ENCODE data around the gene SPAG17.
"Not testable (repeated sequence)": the region's sequence is repeated elsewhere in the genome, so short reads cannot be mapped to it uniquely, and the experiment has no call there.

Gene SPAG17

DNA sequence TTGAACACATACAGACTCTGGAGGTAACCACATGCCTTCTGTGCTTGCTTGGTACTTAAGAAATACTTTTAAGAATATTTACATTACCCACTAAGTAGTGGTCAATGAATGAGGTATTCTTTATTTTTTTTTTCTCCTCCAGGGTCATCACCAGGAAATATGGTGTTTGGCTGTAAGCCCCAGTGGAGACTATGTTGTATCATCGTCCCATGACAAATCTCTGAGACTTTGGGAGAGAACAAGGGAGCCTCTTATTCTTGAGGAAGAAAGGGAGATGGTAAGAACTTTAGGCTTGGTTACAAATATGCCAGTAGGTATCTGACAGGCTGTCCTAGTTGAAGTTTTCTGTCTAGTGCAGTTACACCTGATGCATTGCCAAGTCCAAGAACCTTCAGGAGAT lies 232.6 kb downstream of the SPAG17 start:
- H3K27ac ChIP-seq (ENCODE audit: low read depth, low read length): no peak overlapping the region
- H3K27me3 ChIP-seq (ENCODE audit: insufficient read depth, low read length): no peaks in the 10 kb centered on the region
- peaks cover 49% of the 10 kb centered on the region for H3K36me3 ChIP-seq (ENCODE audit: insufficient read depth, low read length)
- H3K79me2 ChIP-seq (ENCODE audit: control insufficient read depth, insufficient read depth, low read length, unreplicated experiment): no peaks in the 10 kb centered on the region
- H2AFZ ChIP-seq (ENCODE audit: low read length, unreplicated experiment): no peak overlapping the region
- no peaks in the 10 kb centered on the region for H3K4me1 ChIP-seq (ENCODE audit: control insufficient read depth, insufficient read depth, low read length, unreplicated experiment)
- no peak overlapping the region for H3K4me3 ChIP-seq (ENCODE audit: low read depth, low read length)

DNA sequence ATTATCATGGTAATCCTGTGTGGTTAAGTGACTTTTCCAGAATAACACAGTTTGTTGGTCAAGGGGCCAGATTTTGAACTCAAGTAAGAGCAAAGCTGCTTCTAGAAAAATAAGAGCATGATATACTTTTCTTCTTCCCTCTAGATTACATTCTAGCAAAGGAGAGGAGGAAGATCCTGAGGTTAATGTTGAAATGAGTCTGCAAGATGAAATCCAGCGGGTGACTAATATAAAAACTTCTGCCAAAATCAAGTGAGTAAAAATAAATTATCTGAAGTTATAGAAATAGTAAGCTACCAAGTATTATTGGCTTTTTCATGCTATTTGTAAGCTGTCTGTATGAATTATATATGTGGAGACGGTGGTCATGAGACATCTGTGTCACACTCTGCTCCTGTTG lies 242.7 kb downstream of the SPAG17 start:
- Histone ChIP-seq H3K79me2 (ENCODE audit: control insufficient read depth, insufficient read depth, low read length, unreplicated experiment) (no peaks in the 10 kb centered on the region), H3K27ac (ENCODE audit: low read depth, low read length) (no peak overlapping the region), H3K36me3 (ENCODE audit: insufficient read depth, low read length) (peaks cover 42% of the 10 kb centered on the region), H3K4me1 (ENCODE audit: control insufficient read depth, insufficient read depth, low read length, unreplicated experiment) (no peaks in the 10 kb centered on the region), H2AFZ (ENCODE audit: low read length, unreplicated experiment) (no peak overlapping the region), H3K27me3 (ENCODE audit: insufficient read depth, low read length) (no peaks in the 10 kb centered on the region), H3K4me3 (ENCODE audit: low read depth, low read length) (no peak overlapping the region)

DNA sequence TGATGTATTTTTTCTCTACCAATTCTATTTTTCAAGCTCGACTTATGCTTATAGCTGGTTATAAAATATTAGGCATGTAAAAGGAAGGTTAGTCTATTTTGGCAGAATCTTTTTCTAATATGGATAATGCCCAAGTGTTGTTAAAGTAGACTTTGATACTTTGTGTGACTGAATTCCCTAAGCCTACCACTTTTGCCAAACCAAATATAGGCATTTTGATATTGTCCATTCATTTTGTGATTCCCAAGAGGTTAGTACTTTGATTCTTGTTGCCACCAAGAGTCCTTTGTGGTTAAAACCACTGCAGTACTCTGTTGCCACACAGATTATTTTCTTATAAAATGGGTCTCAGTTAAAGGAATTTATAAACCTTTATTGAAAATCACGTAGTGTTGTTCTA lies 251.3 kb downstream of the SPAG17 start:
- H3K27me3 ChIP-seq (ENCODE audit: insufficient read depth, low read length): no peaks in the 10 kb centered on the region
- H2AFZ ChIP-seq (ENCODE audit: low read length, unreplicated experiment): no peak overlapping the region
- peaks cover 46% of the 10 kb centered on the region for H3K79me2 ChIP-seq (ENCODE audit: control insufficient read depth, insufficient read depth, low read length, unreplicated experiment)
- no peak overlapping the region for H3K27ac ChIP-seq (ENCODE audit: low read depth, low read length)
- H3K36me3 ChIP-seq (ENCODE audit: insufficient read depth, low read length): no peaks in the 10 kb centered on the region; the same call in 1 of the 2 replicates
- H3K4me3 ChIP-seq (ENCODE audit: low read depth, low read length): no peak overlapping the region
- H3K4me1 ChIP-seq (ENCODE audit: control insufficient read depth, insufficient read depth, low read length, unreplicated experiment): peaks cover 13% of the 10 kb centered on the region

DNA sequence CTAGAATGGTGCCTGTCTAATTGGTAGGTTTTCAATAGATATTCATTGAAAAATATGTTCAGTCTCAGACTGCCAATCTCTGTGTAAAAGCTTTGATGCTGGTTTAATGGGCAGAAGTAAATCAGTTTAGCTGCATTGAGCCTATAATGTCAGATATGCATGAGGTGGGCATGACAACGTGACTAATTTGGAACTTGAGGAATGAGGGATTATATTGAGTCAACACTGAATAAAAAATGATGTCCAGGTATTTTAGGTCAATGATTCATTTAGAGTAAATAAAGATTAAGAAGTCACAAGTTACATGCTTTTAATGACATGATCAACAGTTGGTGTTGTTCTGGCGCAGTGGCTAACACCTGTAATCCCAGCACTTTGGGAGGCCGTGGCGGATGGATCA lies 252.5 kb downstream of the SPAG17 start:
- Histone ChIP-seq H3K79me2 (ENCODE audit: control insufficient read depth, insufficient read depth, low read length, unreplicated experiment) (peaks cover 57% of the 10 kb centered on the region), H3K4me1 (ENCODE audit: control insufficient read depth, insufficient read depth, low read length, unreplicated experiment) (peaks cover 16% of the 10 kb centered on the region), H3K36me3 (ENCODE audit: insufficient read depth, low read length) (no peaks in the 10 kb centered on the region; the same call in 1 of the 2 replicates)

DNA sequence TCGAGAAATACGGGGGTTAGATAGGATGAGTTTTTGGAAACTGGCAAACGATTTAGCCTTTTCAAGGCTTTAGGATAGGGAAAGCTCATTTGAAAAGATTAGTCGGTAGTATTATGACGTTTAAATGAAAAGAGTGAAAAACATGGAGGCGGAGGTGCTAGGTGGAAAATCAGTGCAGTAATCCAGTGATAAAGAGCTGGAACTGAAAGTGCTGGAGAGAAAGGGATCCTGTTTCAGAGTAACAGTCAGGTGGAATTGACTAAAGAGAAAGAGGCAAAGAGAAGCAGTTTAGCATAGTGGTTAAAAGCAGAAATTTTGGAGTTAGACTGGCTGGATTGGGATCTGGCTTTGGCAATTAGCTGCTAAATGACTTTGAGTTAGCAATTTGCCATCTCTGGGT lies 254.5 kb downstream of the SPAG17 start:
- H3K36me3 ChIP-seq (ENCODE audit: insufficient read depth, low read length): no peaks in the 10 kb centered on the region; the same call in 1 of the 2 replicates
- peaks cover 16% of the 10 kb centered on the region for H3K4me1 ChIP-seq (ENCODE audit: control insufficient read depth, insufficient read depth, low read length, unreplicated experiment)
- peak overlapping the region; percentile 53 for H2AFZ ChIP-seq (ENCODE audit: low read length, unreplicated experiment)
- no peaks in the 10 kb centered on the region for H3K27me3 ChIP-seq (ENCODE audit: insufficient read depth, low read length)
- H3K27ac ChIP-seq (ENCODE audit: low read depth, low read length): no peak overlapping the region; the same call in 1 of the 2 replicates
- peak overlapping the region; percentile 81 for H3K4me3 ChIP-seq (ENCODE audit: low read depth, low read length)
- peaks cover 76% of the 10 kb centered on the region for H3K79me2 ChIP-seq (ENCODE audit: control insufficient read depth, insufficient read depth, low read length, unreplicated experiment)

More for the DNA sequence above, 252.5 kb downstream of the SPAG17 start:
- no peak overlapping the region for H3K27ac ChIP-seq (ENCODE audit: low read depth, low read length)
- no peak overlapping the region for H3K4me3 ChIP-seq (ENCODE audit: low read depth, low read length)
- H2AFZ ChIP-seq (ENCODE audit: low read length, unreplicated experiment): no peak overlapping the region
- H3K27me3 ChIP-seq (ENCODE audit: insufficient read depth, low read length): no peaks in the 10 kb centered on the region

DNA sequence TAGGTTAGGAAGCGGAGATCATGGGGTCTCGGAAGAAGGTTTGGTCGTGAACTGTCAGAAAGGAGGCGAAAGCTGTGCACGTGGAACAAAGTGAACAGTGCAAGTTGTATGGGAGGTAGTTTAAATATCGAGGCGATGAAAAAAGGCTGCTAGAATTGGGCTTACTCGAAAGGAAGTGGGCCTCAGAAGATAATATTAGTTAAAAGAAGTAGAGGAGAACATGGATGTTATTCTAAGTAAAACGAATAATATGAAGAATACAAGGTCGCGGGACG lies 254.9 kb downstream of the SPAG17 start:
- no peaks in the 10 kb centered on the region for H3K27me3 ChIP-seq (ENCODE audit: insufficient read depth, low read length)
- peak overlapping the region; percentile 53 for H2AFZ ChIP-seq (ENCODE audit: low read length, unreplicated experiment)
- H3K27ac ChIP-seq (ENCODE audit: low read depth, low read length): no peak overlapping the region; the same call in 1 of the 2 replicates
- peak overlapping the region; percentile 81 for H3K4me3 ChIP-seq (ENCODE audit: low read depth, low read length)
- peaks cover 16% of the 10 kb centered on the region for H3K4me1 ChIP-seq (ENCODE audit: control insufficient read depth, insufficient read depth, low read length, unreplicated experiment)
- H3K36me3 ChIP-seq (ENCODE audit: insufficient read depth, low read length): no peaks in the 10 kb centered on the region; the same call in 1 of the 2 replicates
- H3K79me2 ChIP-seq (ENCODE audit: control insufficient read depth, insufficient read depth, low read length, unreplicated experiment): peaks cover 76% of the 10 kb centered on the region

DNA sequence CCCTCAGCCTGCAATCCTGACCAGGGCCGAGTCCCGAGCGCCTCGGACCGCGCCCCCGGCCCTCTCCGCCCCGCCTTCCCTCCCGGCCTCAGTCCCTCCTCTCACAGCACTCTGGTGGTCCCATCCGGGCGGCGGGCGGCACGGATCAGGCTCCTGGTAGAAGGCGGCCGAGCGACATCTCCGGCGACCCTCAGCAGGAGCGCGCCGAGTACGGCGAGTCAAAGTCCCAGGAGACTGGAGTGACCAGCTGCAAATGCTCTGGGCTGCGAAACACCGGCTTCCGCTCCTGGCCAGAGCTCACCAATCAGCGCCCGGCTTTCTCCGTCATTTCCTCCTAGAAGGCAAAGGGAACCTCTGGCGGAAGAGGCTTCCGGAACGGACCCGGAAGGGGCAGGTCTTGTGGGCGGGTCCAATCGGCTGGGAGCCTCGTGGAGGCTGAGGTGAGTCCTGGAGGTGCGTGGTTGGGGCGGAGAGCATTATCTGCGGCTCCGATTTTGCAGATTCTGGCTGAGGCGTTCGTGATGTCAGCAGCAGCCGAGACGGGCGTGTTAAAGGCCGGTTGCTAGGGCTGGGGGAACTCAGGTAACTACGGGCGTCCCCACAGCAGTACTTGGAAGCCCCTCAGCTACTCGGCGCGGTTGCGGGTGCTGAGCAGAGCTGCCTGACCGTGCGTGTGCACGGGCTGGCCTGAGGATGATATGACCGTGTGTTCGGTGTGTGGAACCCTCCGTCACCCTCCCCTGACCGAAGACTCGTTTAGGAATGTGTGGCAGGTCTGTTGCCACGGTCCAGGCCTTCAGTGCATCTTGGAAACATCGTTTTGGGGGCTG lies 255.5 kb downstream of the SPAG17 start, which contains the start of the genes GDAP2 and WDR3:
Gene GDAP2, minus strand, starts transcription at position 279 of the 830 bp plus-strand sequence. CDS start 9,264 bp downstream, outside the sequence.
Gene WDR3, plus strand, starts transcription at position 397 of the 830 bp plus-strand sequence. CDS start 3,581 bp downstream, outside the sequence.
- no peaks in the 10 kb centered on the region; the same call in 1 of the 2 replicates for H3K36me3 ChIP-seq (ENCODE audit: insufficient read depth, low read length)
- H3K27me3 ChIP-seq (ENCODE audit: insufficient read depth, low read length): no peaks in the 10 kb centered on the region
- H3K4me1 ChIP-seq (ENCODE audit: control insufficient read depth, insufficient read depth, low read length, unreplicated experiment): peaks cover 16% of the 10 kb centered on the region
- no peak within 1 kb of the TSS; the same call in 1 of the 2 replicates for H3K27ac ChIP-seq (ENCODE audit: low read depth, low read length)
- H3K79me2 ChIP-seq (ENCODE audit: control insufficient read depth, insufficient read depth, low read length, unreplicated experiment): peaks cover 76% of the 10 kb centered on the region
- peak within 1 kb of the TSS; percentile 81 for H3K4me3 ChIP-seq (ENCODE audit: low read depth, low read length)
- H2AFZ ChIP-seq (ENCODE audit: low read length, unreplicated experiment): peak within 1 kb of the TSS; percentile 90

DNA sequence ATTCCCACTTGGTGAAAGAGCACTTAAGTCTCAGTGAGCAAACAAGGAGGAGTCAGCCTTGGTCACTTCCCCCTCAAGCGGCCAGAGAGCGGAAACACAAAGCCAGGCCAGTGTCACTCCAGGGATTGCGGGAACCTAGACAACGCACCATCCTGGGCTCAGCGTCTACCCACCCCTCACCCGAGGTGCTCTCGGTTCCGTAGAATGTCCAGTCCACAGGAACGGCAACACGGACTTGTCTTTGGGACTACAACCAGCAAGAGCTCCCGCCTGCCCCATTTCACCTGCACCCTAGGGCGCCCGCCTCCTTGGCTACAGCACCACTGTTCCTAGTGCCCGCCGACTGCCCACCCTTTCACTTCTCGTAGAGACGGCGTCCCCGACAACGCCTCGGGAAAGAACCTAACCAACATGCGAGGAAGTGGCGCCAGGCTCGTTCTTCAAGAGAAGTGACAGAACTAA lies 256.1 kb downstream of the SPAG17 start:
- H3K36me3 ChIP-seq (ENCODE audit: insufficient read depth, low read length): no peaks in the 10 kb centered on the region
- H3K27ac ChIP-seq (ENCODE audit: low read depth, low read length): no peak overlapping the region
- peaks cover 16% of the 10 kb centered on the region for H3K4me1 ChIP-seq (ENCODE audit: control insufficient read depth, insufficient read depth, low read length, unreplicated experiment)
- H3K27me3 ChIP-seq (ENCODE audit: insufficient read depth, low read length): no peaks in the 10 kb centered on the region
- H3K79me2 ChIP-seq (ENCODE audit: control insufficient read depth, insufficient read depth, low read length, unreplicated experiment): peaks cover 76% of the 10 kb centered on the region
- H3K4me3 ChIP-seq (ENCODE audit: low read depth, low read length): peak overlapping the region; percentile 81
- H2AFZ ChIP-seq (ENCODE audit: low read length, unreplicated experiment): peak overlapping the region; percentile 90

DNA sequence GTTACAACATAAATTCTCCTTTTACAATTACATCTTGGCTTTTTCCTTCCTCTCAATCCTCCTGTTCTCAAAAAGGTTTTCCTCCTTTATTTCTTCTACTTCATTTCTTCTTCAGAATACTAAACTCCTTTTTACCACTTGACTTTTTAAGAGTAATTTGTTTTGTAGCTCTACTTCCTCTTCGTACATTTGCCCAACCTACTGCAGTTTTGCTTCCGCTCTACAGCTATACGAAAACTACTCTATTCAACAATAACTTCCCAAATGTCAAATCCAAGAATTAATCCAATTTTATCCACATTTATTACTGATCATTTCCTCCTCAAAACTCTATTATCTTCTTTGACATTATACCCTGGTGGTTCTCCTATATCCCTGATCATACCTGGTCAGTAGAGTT lies 259.0 kb downstream of the SPAG17 start:
- peaks cover 48% of the 10 kb centered on the region for H3K79me2 ChIP-seq (ENCODE audit: control insufficient read depth, insufficient read depth, low read length, unreplicated experiment)
- no peak overlapping the region for H3K27ac ChIP-seq (ENCODE audit: low read depth, low read length)
- no peak overlapping the region for H2AFZ ChIP-seq (ENCODE audit: low read length, unreplicated experiment)
- H3K27me3 ChIP-seq (ENCODE audit: insufficient read depth, low read length): no peaks in the 10 kb centered on the region
- no peaks in the 10 kb centered on the region for H3K36me3 ChIP-seq (ENCODE audit: insufficient read depth, low read length)
- peaks cover 6% of the 10 kb centered on the region for H3K4me1 ChIP-seq (ENCODE audit: control insufficient read depth, insufficient read depth, low read length, unreplicated experiment)
- H3K4me3 ChIP-seq (ENCODE audit: low read depth, low read length): no peak overlapping the region

DNA sequence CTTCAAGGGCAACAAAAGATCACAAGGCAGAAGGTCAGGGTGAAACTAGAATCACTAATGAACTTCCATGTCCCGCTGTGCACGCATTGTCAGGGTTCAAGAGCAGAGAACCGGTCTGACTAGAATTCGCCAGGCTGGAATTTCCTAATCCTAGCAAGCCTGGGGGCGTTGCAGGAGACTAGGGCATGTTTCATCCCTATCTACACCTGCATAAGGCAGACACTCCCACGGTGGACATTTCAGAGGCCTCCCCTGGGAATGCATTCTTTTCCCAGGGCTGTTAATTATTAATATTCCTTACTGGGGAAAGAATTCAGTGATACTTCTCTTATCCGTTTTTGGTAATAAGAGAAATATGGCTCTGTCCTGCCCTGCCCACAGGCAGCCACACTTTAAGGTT lies 262.3 kb downstream of the SPAG17 start:
- H3K36me3 ChIP-seq (ENCODE audit: insufficient read depth, low read length); H2AFZ ChIP-seq (ENCODE audit: low read length, unreplicated experiment); H3K4me3 ChIP-seq (ENCODE audit: low read depth, low read length); H3K27me3 ChIP-seq (ENCODE audit: insufficient read depth, low read length); H3K4me1 ChIP-seq (ENCODE audit: control insufficient read depth, insufficient read depth, low read length, unreplicated experiment); H3K27ac ChIP-seq (ENCODE audit: low read depth, low read length): not testable (repeated sequence)
- peaks cover 21% of the 10 kb centered on the region for H3K79me2 ChIP-seq (ENCODE audit: control insufficient read depth, insufficient read depth, low read length, unreplicated experiment)

DNA sequence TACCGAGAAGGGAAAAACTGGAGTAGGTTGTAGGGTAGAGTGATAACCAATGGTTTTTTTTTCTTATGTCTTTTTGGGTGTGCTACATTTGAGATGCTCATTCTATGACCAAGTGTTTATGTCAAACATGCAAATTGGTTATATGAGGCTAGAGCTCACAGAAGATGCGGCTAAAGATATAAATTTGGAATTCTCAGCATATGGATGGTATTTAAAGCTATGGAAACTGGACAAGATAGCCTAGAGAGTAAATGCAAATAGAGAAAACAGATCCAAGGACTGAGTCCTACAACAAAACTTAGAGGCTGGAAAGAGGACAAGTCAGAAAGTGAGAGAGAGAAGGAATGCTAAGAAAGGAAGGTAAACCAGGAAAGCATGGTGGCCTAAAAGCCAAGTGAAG lies 263.0 kb downstream of the SPAG17 start:
- Histone ChIP-seq H3K27ac (ENCODE audit: low read depth, low read length) (no peak overlapping the region), H3K36me3 (ENCODE audit: insufficient read depth, low read length) (peaks cover 6% of the 10 kb centered on the region; the same call in 1 of the 2 replicates), H2AFZ (ENCODE audit: low read length, unreplicated experiment) (no peak overlapping the region), H3K4me1 (ENCODE audit: control insufficient read depth, insufficient read depth, low read length, unreplicated experiment) (no peaks in the 10 kb centered on the region), H3K27me3 (ENCODE audit: insufficient read depth, low read length) (no peaks in the 10 kb centered on the region), H3K4me3 (ENCODE audit: low read depth, low read length) (no peak overlapping the region), H3K79me2 (ENCODE audit: control insufficient read depth, insufficient read depth, low read length, unreplicated experiment) (peaks cover 13% of the 10 kb centered on the region)
